Choroid plexus epithelial cell (primary cell): ENCODE data around the gene F12.

Experiments used
- DNase-seq: peaks from one replicate; pipeline ENCODE4 v3.0.0-alpha.2; 2010; ENCODE audit warnings: low read depth
- H3K4me3 ChIP-seq: 2 replicates; pipeline ENCODE4 v1.5.1; 2011; ENCODE audit warnings: low read depth, mild to moderate bottlenecking, control low read depth, low read length, moderate library complexity
- TF ChIP-seq, protein P1 (sequence below): conservative IDR thresholded peaks from 2 replicates; pipeline ENCODE4 v1.5.1; 2011; ENCODE audit warnings: low read depth, mild to moderate bottlenecking, control low read depth, inconsistent platforms, low read length, moderate library complexity

F12 gene

DNA sequence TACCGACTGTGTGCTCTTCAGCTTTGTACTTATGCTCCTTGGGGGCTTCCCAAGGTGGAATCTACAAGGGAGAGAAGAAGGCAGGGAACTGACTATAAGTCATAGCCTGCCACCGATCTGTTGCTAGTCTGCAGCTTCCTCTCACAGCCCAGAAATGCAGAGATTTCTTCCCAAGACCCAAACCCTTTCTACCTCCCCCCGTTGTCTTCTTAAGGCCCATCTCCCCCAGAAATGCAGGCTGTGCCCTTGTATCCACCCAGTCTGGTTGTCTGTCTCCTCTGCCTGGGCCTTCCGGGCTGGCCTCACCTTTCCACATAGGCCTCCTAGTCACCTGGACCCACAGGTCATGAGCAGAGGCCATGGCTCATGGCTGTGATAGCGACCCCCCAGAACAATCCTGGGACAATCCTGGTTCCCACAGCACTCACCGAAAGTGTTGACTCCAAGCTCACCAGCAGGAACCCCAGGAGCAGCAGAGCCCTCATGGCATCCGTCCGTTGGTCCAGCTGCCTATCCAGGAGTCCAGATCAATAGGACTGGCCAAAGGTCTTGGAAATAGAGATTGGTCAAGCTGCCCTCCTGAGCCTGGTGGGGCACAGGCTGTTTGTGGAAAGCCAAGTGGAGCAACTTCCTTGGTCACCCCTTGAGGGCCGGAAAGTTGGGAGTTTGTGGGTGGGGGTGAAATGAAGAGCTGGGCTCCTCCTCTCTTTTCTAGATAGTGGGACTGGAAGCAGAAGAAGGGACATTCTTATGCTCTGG, at the start of gene F12:
Gene F12 (minus strand): TSS at position 522 of the 759 bp plus-strand sequence. CDS start 37 bp downstream, at position 485.
- TF ChIP-seq, protein P1, sequence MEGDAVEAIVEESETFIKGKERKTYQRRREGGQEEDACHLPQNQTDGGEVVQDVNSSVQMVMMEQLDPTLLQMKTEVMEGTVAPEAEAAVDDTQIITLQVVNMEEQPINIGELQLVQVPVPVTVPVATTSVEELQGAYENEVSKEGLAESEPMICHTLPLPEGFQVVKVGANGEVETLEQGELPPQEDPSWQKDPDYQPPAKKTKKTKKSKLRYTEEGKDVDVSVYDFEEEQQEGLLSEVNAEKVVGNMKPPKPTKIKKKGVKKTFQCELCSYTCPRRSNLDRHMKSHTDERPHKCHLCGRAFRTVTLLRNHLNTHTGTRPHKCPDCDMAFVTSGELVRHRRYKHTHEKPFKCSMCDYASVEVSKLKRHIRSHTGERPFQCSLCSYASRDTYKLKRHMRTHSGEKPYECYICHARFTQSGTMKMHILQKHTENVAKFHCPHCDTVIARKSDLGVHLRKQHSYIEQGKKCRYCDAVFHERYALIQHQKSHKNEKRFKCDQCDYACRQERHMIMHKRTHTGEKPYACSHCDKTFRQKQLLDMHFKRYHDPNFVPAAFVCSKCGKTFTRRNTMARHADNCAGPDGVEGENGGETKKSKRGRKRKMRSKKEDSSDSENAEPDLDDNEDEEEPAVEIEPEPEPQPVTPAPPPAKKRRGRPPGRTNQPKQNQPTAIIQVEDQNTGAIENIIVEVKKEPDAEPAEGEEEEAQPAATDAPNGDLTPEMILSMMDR: no peak
- DNase-seq: no peak
- H3K4me3 ChIP-seq: no peak within 1 kb of the TSS

DNA sequence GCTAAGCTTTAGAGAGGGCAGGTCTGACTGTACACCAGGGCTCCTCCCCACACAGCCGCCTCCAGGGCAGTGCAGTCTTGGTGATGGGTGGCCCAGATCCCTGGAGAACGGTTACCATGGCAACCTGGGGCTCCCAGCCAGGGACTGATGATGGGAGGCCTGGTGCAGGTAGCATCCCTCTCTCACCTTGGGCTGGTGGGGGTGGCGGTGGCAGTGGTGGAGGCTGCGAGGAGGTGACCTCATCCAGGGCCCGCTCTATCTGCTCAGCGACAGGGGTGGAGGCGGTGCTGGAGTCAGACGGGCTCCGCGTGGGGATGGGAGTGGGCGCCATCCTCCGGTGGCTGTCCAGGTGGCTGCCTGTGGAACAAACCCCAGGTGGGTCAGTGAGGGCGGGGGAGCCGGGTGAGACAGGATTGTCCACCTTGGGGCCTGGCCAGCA, 49.6 kb upstream of the F12 start:
- peak; percentile 36 for DNase-seq
- TF ChIP-seq, protein P1: no peak
- no peak overlapping the region for H3K4me3 ChIP-seq

DNA sequence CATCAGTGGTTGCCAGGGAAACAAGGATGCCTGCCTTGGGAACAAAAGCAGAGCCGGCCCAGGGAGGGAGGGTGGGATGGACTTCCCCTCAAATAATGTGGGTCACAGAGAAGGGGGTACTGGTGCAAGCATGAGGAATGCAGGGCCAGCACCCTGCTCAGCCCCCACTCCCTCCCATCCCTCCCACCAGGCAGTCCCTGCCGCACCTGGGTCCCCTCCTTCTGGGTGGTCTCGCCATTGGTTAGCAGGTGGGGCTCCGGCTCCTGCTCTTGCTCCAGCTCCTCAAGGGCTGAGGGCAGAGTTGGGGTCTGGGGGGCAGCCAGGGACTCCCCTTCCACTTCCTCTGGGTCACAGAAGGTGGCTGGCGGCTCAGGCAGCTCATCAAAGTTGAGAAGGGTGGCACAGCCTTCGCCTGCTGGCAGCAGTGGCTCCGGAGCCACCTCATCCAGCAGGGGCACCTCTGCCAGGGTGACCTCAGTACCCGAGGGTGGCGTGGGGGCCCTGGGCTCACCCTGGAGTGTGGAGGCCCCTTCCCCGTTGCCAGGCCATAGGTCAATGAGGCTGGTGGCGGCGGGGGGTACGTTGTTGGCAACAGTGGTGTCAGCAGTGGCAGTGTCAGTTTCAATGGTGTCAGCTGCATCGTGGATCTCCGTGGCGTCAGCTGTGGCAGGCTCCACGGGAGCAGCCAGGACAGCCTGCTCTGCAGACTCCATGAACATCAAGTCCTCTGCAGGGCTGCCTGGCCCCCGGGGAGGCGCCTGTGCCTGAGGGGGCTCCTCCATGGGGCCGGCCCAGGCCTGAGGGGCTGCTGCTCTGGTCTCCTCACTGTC, 48.7 kb upstream of the F12 start:
- TF ChIP-seq, protein P1: no peak
- H3K4me3 ChIP-seq: no peak overlapping the region
- no peak for DNase-seq

DNA sequence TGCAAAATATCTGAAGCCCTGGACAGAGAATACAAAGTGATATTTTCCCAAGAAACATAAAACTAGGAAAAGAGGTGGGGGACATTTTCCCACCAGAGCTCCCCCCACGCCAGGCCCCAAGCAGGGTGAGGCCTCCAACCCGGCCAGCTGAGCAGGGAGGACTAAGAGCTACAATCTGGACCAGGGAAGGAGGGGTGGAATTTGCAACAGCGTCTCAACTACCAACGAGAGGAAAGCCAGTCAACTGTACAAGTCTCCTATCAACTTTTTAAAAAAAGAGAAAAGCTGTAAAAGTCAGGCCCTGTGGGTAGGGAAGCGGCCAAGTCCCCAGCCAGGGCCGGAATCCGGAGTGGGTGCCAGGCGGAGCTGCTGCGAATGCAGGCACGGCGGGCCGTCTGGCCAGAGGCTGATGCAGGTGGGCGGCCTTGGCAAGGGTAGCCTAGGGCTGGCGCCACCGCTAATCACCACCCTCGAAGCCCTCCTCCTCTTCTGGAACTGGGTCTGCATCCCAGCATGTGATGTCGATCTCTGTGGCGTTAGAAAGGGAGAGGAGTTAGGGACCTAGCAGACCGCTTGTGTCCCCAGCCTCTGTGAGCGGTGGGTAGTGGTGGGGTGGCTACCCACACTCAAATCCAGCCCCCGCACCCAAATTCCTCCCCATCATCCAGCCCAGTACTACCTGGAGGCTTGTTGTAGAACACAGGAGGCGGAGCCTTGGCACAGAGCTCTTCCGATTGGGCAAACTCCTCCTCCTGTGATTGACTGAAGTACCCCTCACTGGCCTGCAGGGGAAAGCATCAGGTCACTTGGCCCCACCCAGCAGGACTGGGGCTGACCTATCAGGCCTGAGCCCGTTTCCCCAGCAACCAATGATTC, 47.9 kb upstream of the F12 start:
- peak; percentile 99 for DNase-seq

DNA sequence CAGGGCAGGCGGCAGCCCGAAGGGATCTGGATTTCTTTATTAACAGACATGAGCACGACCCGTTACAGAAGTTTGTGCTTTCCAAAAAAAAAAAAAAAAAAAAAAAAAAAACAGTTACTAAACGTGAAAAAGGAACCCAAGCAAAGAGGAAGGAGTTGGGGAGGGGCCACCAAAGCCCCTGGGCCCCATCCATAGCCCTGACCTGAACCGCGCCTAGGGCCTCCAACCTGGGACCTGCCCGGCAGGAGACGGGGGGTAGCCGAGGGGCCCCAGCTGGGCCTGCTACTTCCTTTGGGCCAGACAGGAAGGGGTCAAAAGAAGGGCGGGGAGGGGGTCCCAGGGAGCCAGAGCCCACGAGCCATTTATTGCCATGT, 47.2 kb upstream of the F12 start:
- no peak overlapping the region for H3K4me3 ChIP-seq
- TF ChIP-seq, protein P1: no peak
- no peak for DNase-seq

More for the DNA sequence above, 47.9 kb upstream of the F12 start:
- TF ChIP-seq, protein P1: peak; percentile 72
- no peak overlapping the region for H3K4me3 ChIP-seq

DNA sequence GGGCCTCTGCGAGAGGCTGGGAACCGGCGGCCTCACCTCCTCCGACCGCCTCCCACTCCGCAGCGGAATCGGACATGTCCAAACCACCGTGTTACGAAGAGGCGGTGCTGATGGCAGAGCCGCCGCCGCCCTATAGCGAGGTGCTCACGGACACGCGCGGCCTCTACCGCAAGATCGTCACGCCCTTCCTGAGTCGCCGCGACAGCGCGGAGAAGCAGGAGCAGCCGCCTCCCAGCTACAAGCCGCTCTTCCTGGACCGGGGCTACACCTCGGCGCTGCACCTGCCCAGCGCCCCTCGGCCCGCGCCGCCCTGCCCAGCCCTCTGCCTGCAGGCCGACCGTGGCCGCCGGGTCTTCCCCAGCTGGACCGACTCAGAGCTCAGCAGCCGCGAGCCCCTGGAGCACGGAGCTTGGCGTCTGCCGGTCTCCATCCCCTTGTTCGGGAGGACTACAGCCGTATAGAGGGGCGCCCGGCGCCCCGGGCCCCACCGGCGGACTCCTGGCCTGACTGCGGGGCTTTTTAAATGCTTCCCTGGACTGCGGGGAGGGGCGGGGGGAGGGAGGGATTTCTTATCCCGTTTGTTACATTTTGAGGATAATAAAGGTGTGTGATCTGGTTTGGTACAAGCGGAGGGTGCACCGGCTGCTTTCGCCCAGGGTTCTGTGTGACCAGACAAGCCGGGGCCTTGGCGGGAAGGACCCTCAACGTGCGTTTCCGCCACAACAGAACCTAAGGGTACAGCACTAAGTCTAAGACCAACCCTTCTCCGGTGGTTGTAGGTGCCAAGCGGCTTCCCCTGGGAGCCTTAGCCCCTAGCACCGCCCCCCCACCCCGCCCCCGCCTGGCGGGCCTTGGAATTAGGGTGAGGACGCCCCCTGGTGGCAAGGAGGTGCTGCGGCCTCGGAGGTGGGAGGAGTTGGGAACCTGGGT, 46.6 kb upstream of the F12 start:
- TF ChIP-seq, protein P1: peak; percentile 90
- peak; percentile 93 for DNase-seq

More for the DNA sequence above, 46.6 kb upstream of the F12 start:
- H3K4me3 ChIP-seq: peak overlapping the region; percentile 54
